ENCODE results near the gene GNPTG.

GRCh38 chr16:1395444-1396031 is 43.8 kb downstream of the GNPTG start:
- no peak for TF ChIP-seq MAX (IDR thresholded peaks at IDR 0.05; ENCODE audit: low read depth, low read length)
- TF ChIP-seq CTCF (IDR thresholded peaks at IDR 0.05; ENCODE audit: low read depth, low read length), result no peak
